IMR-90 (cell line): ENCODE results near the gene GYG2. TPM values are rescaled to one million over a fixed set of nuclear protein-coding genes. Genes with fewer than 3 reads are reported as not detected.

Source experiments
- ATAC-seq: fragments of 200-7000 bp; cut with Tn5 transposase; 2 replicates; pipeline ENCODE4 v1.9.1; 2020; ENCODE audit warnings: low read depth, mild to moderate bottlenecking, moderate library complexity
- BruUV-seq: library from RNA; stranded (reverse); fragments of 400-500 nt; replicated peaks from 2 replicates; lab custom pipeline; 2021; lab: Mats Ljungman, UMichigan
- CTCF ChIA-PET: fragments of 300-600 bp; formaldehyde crosslinking; extraction: SDS; loops from one replicate; lab custom pipeline; 2021; ENCODE audit warnings: antibody characterized with exemption; lab: Yijun Ruan, JAX
- POLR2A ChIA-PET: fragments of 300-600 bp; sonication (Branson Sonifier 250); formaldehyde crosslinking; loops from one replicate; lab custom pipeline; 2022; ENCODE audit warnings: antibody characterized with exemption; ENCODE audit not compliant: unreplicated experiment; lab: Charles Lee
- DNase-seq: peaks from one replicate; pipeline ENCODE4 v3.0.0; 2013
- H2AFZ ChIP-seq: replicated peaks from 2 replicates; pipeline ENCODE3; 2013; ENCODE audit warnings: low read length, mild to moderate bottlenecking; ENCODE audit not compliant: poor library complexity
- H2AK5ac ChIP-seq: 2 replicates; pipeline ENCODE4 v1.6.1; 2013; ENCODE audit warnings: low read depth, low read length, inconsistent platforms
- H2AK9ac ChIP-seq: replicated peaks from 2 replicates; pipeline ENCODE3; 2013; ENCODE audit warnings: mild to moderate bottlenecking, low read depth, low read length, moderate library complexity; ENCODE audit not compliant: poor library complexity
- H2BK120ac ChIP-seq: 2 replicates; pipeline ENCODE4 v1.6.1; 2013; ENCODE audit warnings: low read depth, low read length, inconsistent platforms
- H2BK15ac ChIP-seq: 3 replicates; pipeline ENCODE4 v1.6.1; 2013; ENCODE audit warnings: low read depth, low read length, inconsistent platforms
- H2BK20ac ChIP-seq: 2 replicates; pipeline ENCODE4 v1.6.1; 2013; ENCODE audit warnings: low read depth, mild to moderate bottlenecking, inconsistent platforms, low read length, moderate library complexity
- H2BK5ac ChIP-seq: 2 replicates; pipeline ENCODE4 v1.6.1; 2013; ENCODE audit warnings: mild to moderate bottlenecking, low read depth, low read length, inconsistent platforms; ENCODE audit not compliant: poor library complexity, severe bottlenecking
- H3K14ac ChIP-seq: replicated peaks from 2 replicates; pipeline ENCODE4 v1.6.1; 2013; ENCODE audit warnings: low read depth, low read length, inconsistent platforms
- H3K18ac ChIP-seq: 2 replicates; pipeline ENCODE4 v1.6.1; 2013; ENCODE audit warnings: low read depth, low read length, control low read depth
- H3K23ac ChIP-seq: 2 replicates; pipeline ENCODE4 v1.6.1; 2013; ENCODE audit warnings: low read depth, low read length, inconsistent platforms
- H3K27ac ChIP-seq: 2 replicates; pipeline ENCODE4 v1.5.1; 2013; ENCODE audit warnings: mild to moderate bottlenecking, control low read depth, low read length; ENCODE audit not compliant: insufficient read depth
- H3K27me3 ChIP-seq: 2 replicates; pipeline ENCODE4 v1.6.1; 2013; ENCODE audit warnings: low read length; ENCODE audit not compliant: control insufficient read depth, insufficient read depth
- H3K36me3 ChIP-seq: 2 replicates; pipeline ENCODE4 v1.6.1; 2013; ENCODE audit warnings: low read length, mixed read lengths; ENCODE audit not compliant: control insufficient read depth, insufficient read depth
- H3K4ac ChIP-seq: 2 replicates; pipeline ENCODE4 v1.6.1; 2013; ENCODE audit warnings: low read depth, low read length, inconsistent platforms
- H3K4me1 ChIP-seq: 2 replicates; pipeline ENCODE4 v1.6.1; 2013; ENCODE audit warnings: low read length, mixed read lengths; ENCODE audit not compliant: control insufficient read depth, insufficient read depth
- H3K4me2 ChIP-seq: 2 replicates; pipeline ENCODE4 v1.6.1; 2013; ENCODE audit warnings: low read depth, mild to moderate bottlenecking, control low read depth, low read length, moderate library complexity
- H3K4me3 ChIP-seq: 2 replicates; pipeline ENCODE4 v1.5.1; 2013; ENCODE audit warnings: low read depth, mild to moderate bottlenecking, control low read depth, low read length, moderate library complexity; ENCODE audit not compliant: insufficient read depth
- H3K56ac ChIP-seq: 2 replicates; pipeline ENCODE4 v1.6.1; 2013; ENCODE audit warnings: low read length, inconsistent platforms; ENCODE audit not compliant: insufficient read depth; ENCODE audit errors: extremely low read depth
- H3K79me1 ChIP-seq, 2 experiments: 2 replicates each; pipeline ENCODE4 v1.6.1; 2013; ENCODE audit warnings: low read length in 2 of 2, inconsistent platforms in 1 of 2, low read depth in 1 of 2
- H3K9ac ChIP-seq: 2 replicates; pipeline ENCODE4 v1.6.1; 2013; ENCODE audit warnings: low read depth, low read length, control low read depth
- H3K9me1 ChIP-seq: 2 replicates; pipeline ENCODE4 v1.6.1; 2013; ENCODE audit warnings: low read length, inconsistent platforms; ENCODE audit not compliant: insufficient read depth
- H3K9me3 ChIP-seq: 2 replicates; pipeline ENCODE4 v1.6.1; 2013; ENCODE audit warnings: low read length; ENCODE audit not compliant: control insufficient read depth, insufficient read depth
- H4K20me1 ChIP-seq: 2 replicates; pipeline ENCODE4 v1.6.1; 2013; ENCODE audit warnings: low read length, inconsistent platforms; ENCODE audit not compliant: insufficient read depth
- H4K5ac ChIP-seq: 2 replicates; pipeline ENCODE4 v1.6.1; 2013; ENCODE audit warnings: mild to moderate bottlenecking, low read depth, low read length, control low read depth
- H4K8ac ChIP-seq, 2 experiments: 2 replicates each; pipeline ENCODE4 v1.6.1; 2013; ENCODE audit warnings: low read depth in 2 of 2, low read length in 2 of 2, control low read depth in 1 of 2, inconsistent platforms in 1 of 2
- H4K91ac ChIP-seq: 2 replicates; pipeline ENCODE4 v1.6.1; 2013; ENCODE audit warnings: low read depth, low read length, inconsistent platforms; ENCODE audit not compliant: insufficient read depth
- BHLHE40 ChIP-seq: fragments of 150-350 bp; IDR thresholded peaks from 2 replicates; pipeline ENCODE4 v1.6.1; 2016; ENCODE audit warnings: mild to moderate bottlenecking, low read depth, low read length
- CEBPB ChIP-seq: IDR thresholded peaks from 2 replicates; pipeline ENCODE4 v1.6.1; 2012; ENCODE audit warnings: low read depth, low read length, improper control_type of control experiment
- CHD1 ChIP-seq: IDR thresholded peaks from 2 replicates; pipeline ENCODE4 v1.6.1; 2012; ENCODE audit warnings: low read depth, low read length, improper control_type of control experiment
- FOS ChIP-seq: fragments of 150-350 bp; IDR thresholded peaks from 2 replicates; pipeline ENCODE4 v1.6.1; 2016; ENCODE audit warnings: low read depth, low read length
- MAFK ChIP-seq: IDR thresholded peaks from 2 replicates; pipeline ENCODE4 v1.6.1; 2012; ENCODE audit warnings: low read depth, low read length, improper control_type of control experiment
- MAZ ChIP-seq: IDR thresholded peaks from 2 replicates; pipeline ENCODE4 v1.6.1; 2012; ENCODE audit warnings: low read depth, mild to moderate bottlenecking, low read length, improper control_type of control experiment, moderate library complexity, borderline replicate concordance
- MXI1 ChIP-seq: IDR thresholded peaks from 2 replicates; pipeline ENCODE4 v1.6.1; 2012; ENCODE audit warnings: low read depth, mild to moderate bottlenecking, low read length, moderate library complexity, borderline replicate concordance
- NFE2L2 ChIP-seq: fragments of 150-350 bp; IDR thresholded peaks from 2 replicates; pipeline ENCODE4 v1.6.1; 2016; ENCODE audit warnings: low read depth, mild to moderate bottlenecking, low read length
- POLR2A ChIP-seq: IDR thresholded peaks from 2 replicates; pipeline ENCODE4 v1.6.1; 2012; ENCODE audit warnings: mild to moderate bottlenecking, low read depth, low read length
- RFX5 ChIP-seq: IDR thresholded peaks from 2 replicates; pipeline ENCODE4 v1.8.0; 2012; ENCODE audit warnings: low read depth, mild to moderate bottlenecking, low read length, moderate library complexity
- SMC3 ChIP-seq: fragments of 150-350 bp; IDR thresholded peaks from 2 replicates; pipeline ENCODE4 v1.6.1; 2016; ENCODE audit warnings: low read depth, mild to moderate bottlenecking, antibody characterized with exemption, low read length, moderate library complexity
- WGBS, 2 experiments: methylation state at CpG; one replicate each; pipeline versions ENCODE4 v1.1.5 to v1.1.7; 2013; ENCODE audit warnings: missing lambda C conversion rate in 2 of 2; ENCODE audit not compliant: insufficient read length in 1 of 2; ENCODE audit errors: extremely low coverage in 2 of 2; 5-methylcytosine and 5-hydroxymethylcytosine counted together
- dilution Hi-C: fragments of 300-500 bp; cut with HindIII; formaldehyde crosslinking; loops from one replicate; pipeline ENCODE4 v1.14.3; 2018; ENCODE audit warnings: low sequenced_read_pairs; ENCODE audit not compliant: unreplicated experiment
- in situ Hi-C: fragments of 300-500 bp; cut with MboI; formaldehyde crosslinking; loops from 3 replicates; pipeline ENCODE4 v1.14.3; 2019; ENCODE audit warnings: low sequenced_read_pairs, inconsistent platforms, mixed read lengths
- intact Hi-C: fragments of 100-400 bp; cut with micrococcal nuclease; formaldehyde crosslinking; loops from 2 replicates; pipeline ENCODE4 v1.10.0; 2022
- polyA plus RNA-seq, 3 experiments: library from polyadenylated mRNA; depleted of rRNA; stranded (reverse); fragments of >200 nt; gene quantifications; 2 replicates each; pipeline ENCODE4 v1.2.3, GENCODE V29; 2012; ENCODE audit warnings: low replicate concordance in 1 of 3
- total RNA-seq: library from RNA; depleted of rRNA; stranded (reverse); fragments of >200 nt; gene quantifications from 2 replicates; pipeline ENCODE4 v1.2.3, GENCODE V29; 2012
- TF ChIP-seq, protein P1 (sequence below): conservative IDR thresholded peaks from 2 replicates; pipeline ENCODE4 v1.5.1; 2012; ENCODE audit warnings: mild to moderate bottlenecking, low read depth, low read length, improper control_type of control experiment
- TF ChIP-seq, protein P2 (sequence below): fragments of 150-350 bp; IDR thresholded peaks from 2 replicates; pipeline ENCODE4 v1.6.1; 2016; ENCODE audit warnings: low read depth, mild to moderate bottlenecking, low read length, moderate library complexity, borderline replicate concordance
- TF ChIP-seq, protein P3 (sequence below): fragments of 150-350 bp; IDR thresholded peaks from 2 replicates; pipeline ENCODE4 v1.6.1; 2017; ENCODE audit warnings: mild to moderate bottlenecking, antibody characterized with exemption, low read length, low read depth

GYG2 gene
- total and polyA plus RNA-seq, 2 of the 4 experiments (the other 2 are of a cell fraction) = 9.6 to 13.1 TPM

DNA sequence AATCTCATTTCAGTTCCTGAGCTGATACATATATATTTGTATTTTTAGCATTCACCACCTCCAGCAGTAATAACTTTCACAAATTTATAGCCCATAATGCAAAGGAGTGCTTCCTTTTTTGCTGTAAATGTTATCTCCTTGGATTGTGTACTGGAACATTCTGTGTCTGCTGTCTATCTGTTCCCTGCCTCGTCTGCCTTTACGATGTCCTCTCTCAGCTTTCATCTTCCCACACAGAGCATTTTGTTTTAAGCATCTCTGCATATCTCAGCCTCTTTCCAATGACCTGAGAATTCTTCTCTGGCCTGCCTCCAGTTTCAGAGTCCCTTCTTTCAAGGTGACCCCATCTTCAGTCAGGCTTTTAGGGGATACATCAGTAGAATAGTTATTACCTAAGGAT lies 43.1 kb downstream of the GYG2 start:
- DNase-seq = no peak
- Histone ChIP-seq H4K20me1 (no peaks in the 10 kb centered on the region), H2BK5ac (no peak overlapping the region), H4K8ac (no peak overlapping the region), H2AK9ac (no peak overlapping the region), H3K27me3 (no peaks in the 10 kb centered on the region), H2BK15ac (no peak overlapping the region), H3K23ac (no peak overlapping the region), H2BK120ac (no peak overlapping the region), H2AK5ac (no peak overlapping the region), H2AFZ (no peak overlapping the region), H3K4me2 (no peak overlapping the region), H4K5ac (no peak overlapping the region), H3K14ac (no peak overlapping the region), H3K4me3 (no peak overlapping the region), H3K9ac (no peak overlapping the region), H3K4ac (no peak overlapping the region), H4K91ac (no peak overlapping the region), H3K9me1 (no peaks in the 10 kb centered on the region), H3K27ac (no peak overlapping the region), H3K36me3 (peaks cover 1% of the 10 kb centered on the region; the same call in 1 of the 2 replicates), H3K18ac (no peak overlapping the region), H2BK20ac (no peak overlapping the region), H3K56ac (no peak overlapping the region), H3K4me1 (no peaks in the 10 kb centered on the region), H3K79me1 (no peaks in the 10 kb centered on the region), H3K9me3 (no peaks in the 10 kb centered on the region; the same call in 1 of the 2 replicates)
- WGBS, 2 experiments = no CpG with 5 or more reads among the region's 2 CpGs
- intact Hi-C loops (no loop called here), dilution Hi-C loops (no loop called here), in situ Hi-C loops (no loop called here)
- TF ChIP-seq, protein P1, sequence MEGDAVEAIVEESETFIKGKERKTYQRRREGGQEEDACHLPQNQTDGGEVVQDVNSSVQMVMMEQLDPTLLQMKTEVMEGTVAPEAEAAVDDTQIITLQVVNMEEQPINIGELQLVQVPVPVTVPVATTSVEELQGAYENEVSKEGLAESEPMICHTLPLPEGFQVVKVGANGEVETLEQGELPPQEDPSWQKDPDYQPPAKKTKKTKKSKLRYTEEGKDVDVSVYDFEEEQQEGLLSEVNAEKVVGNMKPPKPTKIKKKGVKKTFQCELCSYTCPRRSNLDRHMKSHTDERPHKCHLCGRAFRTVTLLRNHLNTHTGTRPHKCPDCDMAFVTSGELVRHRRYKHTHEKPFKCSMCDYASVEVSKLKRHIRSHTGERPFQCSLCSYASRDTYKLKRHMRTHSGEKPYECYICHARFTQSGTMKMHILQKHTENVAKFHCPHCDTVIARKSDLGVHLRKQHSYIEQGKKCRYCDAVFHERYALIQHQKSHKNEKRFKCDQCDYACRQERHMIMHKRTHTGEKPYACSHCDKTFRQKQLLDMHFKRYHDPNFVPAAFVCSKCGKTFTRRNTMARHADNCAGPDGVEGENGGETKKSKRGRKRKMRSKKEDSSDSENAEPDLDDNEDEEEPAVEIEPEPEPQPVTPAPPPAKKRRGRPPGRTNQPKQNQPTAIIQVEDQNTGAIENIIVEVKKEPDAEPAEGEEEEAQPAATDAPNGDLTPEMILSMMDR = no peak
- no peak for TF ChIP-seq CHD1
- TF ChIP-seq, protein P2, sequence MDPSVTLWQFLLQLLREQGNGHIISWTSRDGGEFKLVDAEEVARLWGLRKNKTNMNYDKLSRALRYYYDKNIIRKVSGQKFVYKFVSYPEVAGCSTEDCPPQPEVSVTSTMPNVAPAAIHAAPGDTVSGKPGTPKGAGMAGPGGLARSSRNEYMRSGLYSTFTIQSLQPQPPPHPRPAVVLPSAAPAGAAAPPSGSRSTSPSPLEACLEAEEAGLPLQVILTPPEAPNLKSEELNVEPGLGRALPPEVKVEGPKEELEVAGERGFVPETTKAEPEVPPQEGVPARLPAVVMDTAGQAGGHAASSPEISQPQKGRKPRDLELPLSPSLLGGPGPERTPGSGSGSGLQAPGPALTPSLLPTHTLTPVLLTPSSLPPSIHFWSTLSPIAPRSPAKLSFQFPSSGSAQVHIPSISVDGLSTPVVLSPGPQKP = no peak
- TF ChIP-seq POLR2A = no peak
- TF ChIP-seq SMC3 = no peak
- TF ChIP-seq RFX5 = no peak
- no peak for TF ChIP-seq FOS
- no peak for TF ChIP-seq MXI1
- TF ChIP-seq MAFK = no peak
- TF ChIP-seq, protein P3, sequence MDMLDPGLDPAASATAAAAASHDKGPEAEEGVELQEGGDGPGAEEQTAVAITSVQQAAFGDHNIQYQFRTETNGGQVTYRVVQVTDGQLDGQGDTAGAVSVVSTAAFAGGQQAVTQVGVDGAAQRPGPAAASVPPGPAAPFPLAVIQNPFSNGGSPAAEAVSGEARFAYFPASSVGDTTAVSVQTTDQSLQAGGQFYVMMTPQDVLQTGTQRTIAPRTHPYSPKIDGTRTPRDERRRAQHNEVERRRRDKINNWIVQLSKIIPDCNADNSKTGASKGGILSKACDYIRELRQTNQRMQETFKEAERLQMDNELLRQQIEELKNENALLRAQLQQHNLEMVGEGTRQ = no peak
- TF ChIP-seq BHLHE40 = no peak
- no peak for TF ChIP-seq MAZ
- TF ChIP-seq CEBPB = no peak
- no peak for TF ChIP-seq NFE2L2
- POLR2A ChIA-PET = no interaction called here
- no TSS peak for BruUV-seq
- no peak for ATAC-seq
- CTCF ChIA-PET = no interaction called here
